Measurements from ENCODE around the gene MBD6.

Gene MBD6

DNA sequence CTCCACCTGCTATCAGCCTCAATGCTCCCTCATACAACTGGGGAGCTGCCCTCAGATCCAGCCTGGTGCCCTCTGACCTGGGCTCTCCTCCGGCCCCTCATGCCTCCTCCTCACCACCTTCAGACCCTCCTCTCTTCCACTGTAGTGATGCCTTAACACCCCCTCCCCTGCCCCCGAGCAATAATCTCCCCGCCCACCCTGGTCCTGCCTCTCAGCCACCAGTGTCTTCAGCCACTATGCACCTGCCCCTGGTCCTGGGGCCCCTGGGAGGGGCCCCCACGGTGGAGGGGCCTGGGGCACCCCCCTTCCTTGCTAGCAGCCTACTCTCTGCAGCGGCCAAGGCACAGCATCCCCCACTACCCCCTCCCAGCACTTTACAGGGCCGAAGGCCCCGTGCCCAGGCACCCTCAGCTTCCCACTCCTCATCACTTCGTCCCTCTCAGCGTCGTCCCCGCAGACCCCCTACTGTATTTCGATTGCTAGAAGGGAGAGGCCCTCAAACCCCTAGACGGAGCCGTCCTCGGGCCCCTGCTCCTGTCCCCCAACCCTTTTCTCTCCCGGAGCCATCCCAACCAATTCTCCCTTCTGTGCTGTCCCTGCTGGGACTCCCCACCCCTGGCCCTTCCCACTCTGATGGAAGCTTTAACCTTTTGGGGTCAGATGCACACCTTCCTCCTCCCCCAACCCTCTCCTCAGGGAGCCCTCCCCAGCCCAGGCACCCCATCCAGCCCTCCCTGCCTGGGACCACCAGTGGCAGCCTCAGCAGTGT lies 3.2 kb downstream of the MBD6 start:
- DNase-seq (ENCODE audit: low read depth), result no peak
- no peak for TF ChIP-seq CTCF (IDR thresholded peaks at IDR 0.05; ENCODE audit: low read depth, low read length, missing control alignments)
- in situ Hi-C loops (cut with HindIII; ENCODE audit: low sequenced_read_pairs), result no loop called here

DNA sequence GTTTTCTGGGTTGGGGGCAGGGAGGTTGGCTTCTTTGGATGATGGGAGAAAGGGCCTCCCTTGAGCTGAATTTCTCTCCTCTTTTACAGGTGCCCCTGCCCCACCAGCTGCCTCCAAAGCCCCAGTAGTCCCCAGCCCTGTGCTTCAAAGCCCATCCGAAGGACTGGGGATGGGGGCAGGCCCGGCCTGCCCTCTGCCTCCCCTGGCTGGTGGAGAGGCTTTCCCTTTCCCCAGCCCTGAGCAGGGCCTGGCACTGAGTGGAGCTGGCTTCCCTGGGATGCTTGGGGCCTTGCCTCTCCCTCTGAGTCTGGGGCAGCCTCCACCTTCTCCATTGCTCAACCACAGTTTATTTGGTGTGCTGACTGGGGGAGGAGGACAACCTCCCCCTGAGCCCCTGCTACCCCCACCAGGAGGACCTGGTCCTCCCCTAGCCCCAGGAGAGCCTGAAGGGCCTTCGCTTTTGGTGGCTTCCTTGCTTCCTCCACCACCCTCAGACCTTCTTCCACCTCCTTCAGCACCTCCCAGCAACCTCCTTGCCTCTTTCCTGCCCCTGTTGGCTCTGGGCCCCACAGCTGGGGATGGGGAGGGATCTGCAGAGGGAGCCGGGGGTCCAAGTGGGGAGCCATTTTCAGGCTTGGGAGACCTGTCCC lies 4.0 kb downstream of the MBD6 start:
- H3K4me3 ChIP-seq (ENCODE audit: low read depth, low read length), result no peak overlapping the region

More for the DNA sequence above, 3.2 kb downstream of the MBD6 start:
- no peak overlapping the region for H3K4me3 ChIP-seq (ENCODE audit: low read depth, low read length)

DNA sequence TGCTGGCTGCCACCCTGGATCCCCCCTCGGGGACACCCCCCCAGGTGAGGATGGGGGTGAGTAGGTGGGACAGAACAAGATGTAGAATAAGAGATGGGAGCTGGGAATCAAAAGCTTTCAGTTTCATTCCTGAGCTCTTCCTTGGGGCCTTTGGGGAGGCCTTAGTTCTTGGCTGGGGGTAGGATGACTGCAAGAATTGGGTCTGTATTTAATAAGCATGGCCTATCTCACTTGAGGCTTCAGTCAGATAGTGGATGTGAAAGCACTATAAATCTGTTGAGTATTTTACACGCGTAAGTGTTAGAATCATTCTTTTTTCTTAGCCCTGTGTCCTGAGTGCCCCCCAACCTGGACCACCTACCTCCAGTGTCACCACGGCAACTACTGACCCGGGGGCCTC lies 4.6 kb downstream of the MBD6 start:
- no peak overlapping the region for H3K4me3 ChIP-seq (ENCODE audit: low read depth, low read length)
- in situ Hi-C loops (cut with HindIII; ENCODE audit: low sequenced_read_pairs), result no loop called here

More for the DNA sequence above, 4.0 kb downstream of the MBD6 start:
- no peak for TF ChIP-seq CTCF (IDR thresholded peaks at IDR 0.05; ENCODE audit: low read depth, low read length, missing control alignments)
- in situ Hi-C loops (cut with HindIII; ENCODE audit: low sequenced_read_pairs), result no loop called here
- DNase-seq (ENCODE audit: low read depth), result no peak

GRCh38 chr12:57528176-57528575 lies 5.6 kb downstream of the MBD6 start:
- in situ Hi-C loops (cut with HindIII; ENCODE audit: low sequenced_read_pairs), result no loop called here
- TF ChIP-seq CTCF (IDR thresholded peaks at IDR 0.05; ENCODE audit: low read depth, low read length, missing control alignments), result no peak
- H3K4me3 ChIP-seq (ENCODE audit: low read depth, low read length), result no peak overlapping the region
- DNase-seq (ENCODE audit: low read depth), result no peak

More for the DNA sequence above, 4.6 kb downstream of the MBD6 start:
- TF ChIP-seq CTCF (IDR thresholded peaks at IDR 0.05; ENCODE audit: low read depth, low read length, missing control alignments), result no peak
- no peak for DNase-seq (ENCODE audit: low read depth)

DNA sequence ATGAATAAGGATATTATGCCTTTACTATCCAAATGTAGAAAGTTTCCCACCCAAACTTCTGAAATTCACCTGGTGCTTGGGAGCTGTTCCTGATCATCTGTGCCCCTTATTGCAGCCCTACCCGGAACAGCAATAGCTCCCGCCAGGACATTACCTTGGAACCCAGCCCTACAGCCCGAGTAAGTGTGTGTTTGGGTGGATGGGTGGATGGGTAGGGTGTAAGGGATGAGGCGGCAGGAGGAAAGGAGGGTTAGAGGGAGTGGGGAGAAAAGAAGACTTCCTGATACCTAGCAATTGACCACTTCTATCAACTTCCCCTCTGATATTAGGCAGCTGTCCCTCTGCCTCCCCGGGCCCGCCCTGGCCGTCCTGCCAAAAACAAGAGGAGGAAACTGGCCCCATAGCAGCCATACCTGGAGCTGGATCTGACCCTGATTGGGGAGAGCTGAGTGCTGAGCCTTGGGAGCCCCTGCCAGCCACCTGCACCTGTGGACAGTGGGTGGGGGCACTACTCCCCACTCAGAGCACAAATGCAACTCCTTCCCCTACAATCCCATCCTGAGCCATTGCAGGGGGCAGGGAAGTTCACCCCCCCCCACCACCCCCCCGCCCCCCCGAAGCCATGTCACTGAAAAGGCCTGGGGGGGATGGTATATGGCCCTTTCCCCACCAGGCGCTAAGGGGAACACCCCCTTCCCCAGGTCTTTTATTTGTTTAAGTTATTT lies 6.4 kb downstream of the MBD6 start:
- in situ Hi-C loops (cut with HindIII; ENCODE audit: low sequenced_read_pairs), result no loop called here
- H3K4me3 ChIP-seq (ENCODE audit: low read depth, low read length), result no peak overlapping the region
- DNase-seq (ENCODE audit: low read depth), result no peak
- no peak for TF ChIP-seq CTCF (IDR thresholded peaks at IDR 0.05; ENCODE audit: low read depth, low read length, missing control alignments)

- DNase-seq (ENCODE audit: low read depth), result no peak
- TF ChIP-seq CTCF (IDR thresholded peaks at IDR 0.05; ENCODE audit: low read depth, low read length, missing control alignments), result no peak
- in situ Hi-C loops (cut with HindIII; ENCODE audit: low sequenced_read_pairs), result no loop called here
- H3K4me3 ChIP-seq (ENCODE audit: low read depth, low read length), result no peak overlapping the region
Observed at GRCh38 chr12:57529831-57530230, 7.2 kb downstream of the MBD6 start.

Measured in astrocyte of the cerebellum (primary cell).